ENCODE results near the gene RTN4. TPM values are rescaled to one million over a fixed set of nuclear protein-coding genes. Genes with fewer than 3 reads are reported as not detected.

The RTN4 gene, protein sequence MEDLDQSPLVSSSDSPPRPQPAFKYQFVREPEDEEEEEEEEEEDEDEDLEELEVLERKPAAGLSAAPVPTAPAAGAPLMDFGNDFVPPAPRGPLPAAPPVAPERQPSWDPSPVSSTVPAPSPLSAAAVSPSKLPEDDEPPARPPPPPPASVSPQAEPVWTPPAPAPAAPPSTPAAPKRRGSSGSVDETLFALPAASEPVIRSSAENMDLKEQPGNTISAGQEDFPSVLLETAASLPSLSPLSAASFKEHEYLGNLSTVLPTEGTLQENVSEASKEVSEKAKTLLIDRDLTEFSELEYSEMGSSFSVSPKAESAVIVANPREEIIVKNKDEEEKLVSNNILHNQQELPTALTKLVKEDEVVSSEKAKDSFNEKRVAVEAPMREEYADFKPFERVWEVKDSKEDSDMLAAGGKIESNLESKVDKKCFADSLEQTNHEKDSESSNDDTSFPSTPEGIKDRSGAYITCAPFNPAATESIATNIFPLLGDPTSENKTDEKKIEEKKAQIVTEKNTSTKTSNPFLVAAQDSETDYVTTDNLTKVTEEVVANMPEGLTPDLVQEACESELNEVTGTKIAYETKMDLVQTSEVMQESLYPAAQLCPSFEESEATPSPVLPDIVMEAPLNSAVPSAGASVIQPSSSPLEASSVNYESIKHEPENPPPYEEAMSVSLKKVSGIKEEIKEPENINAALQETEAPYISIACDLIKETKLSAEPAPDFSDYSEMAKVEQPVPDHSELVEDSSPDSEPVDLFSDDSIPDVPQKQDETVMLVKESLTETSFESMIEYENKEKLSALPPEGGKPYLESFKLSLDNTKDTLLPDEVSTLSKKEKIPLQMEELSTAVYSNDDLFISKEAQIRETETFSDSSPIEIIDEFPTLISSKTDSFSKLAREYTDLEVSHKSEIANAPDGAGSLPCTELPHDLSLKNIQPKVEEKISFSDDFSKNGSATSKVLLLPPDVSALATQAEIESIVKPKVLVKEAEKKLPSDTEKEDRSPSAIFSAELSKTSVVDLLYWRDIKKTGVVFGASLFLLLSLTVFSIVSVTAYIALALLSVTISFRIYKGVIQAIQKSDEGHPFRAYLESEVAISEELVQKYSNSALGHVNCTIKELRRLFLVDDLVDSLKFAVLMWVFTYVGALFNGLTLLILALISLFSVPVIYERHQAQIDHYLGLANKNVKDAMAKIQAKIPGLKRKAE
- total RNA-seq (2022) (389 and 391 TPM in 2 replicates), Bru-seq, nascent RNA (percentile 98 among the genes with signal in this experiment), BruChase-seq, experiment 1, labeled RNA remaining after a 6-hour chase (percentile 95 among the genes with signal in this experiment), BruChase-seq, experiment 2, labeled RNA remaining after a 2-hour chase (percentile 96 among the genes with signal in this experiment)
- long read RNA-seq, transcript RTN4-201 (7 exons, 2,333 nt): major isoform, 581 of 676 reads
- long read RNA-seq, transcript RTN4-204 (8 exons, 2,390 nt): minor isoform, 27 of 676 reads
- long read RNA-seq, transcript RTN4-205 (7 exons, 1,898 nt): minor isoform, 8 of 676 reads
- long read RNA-seq, partial matches to known transcripts: 23 of 676 reads
- long read RNA-seq, other reads (novel, unspliced or antisense): 32 of 676 reads

DNA sequence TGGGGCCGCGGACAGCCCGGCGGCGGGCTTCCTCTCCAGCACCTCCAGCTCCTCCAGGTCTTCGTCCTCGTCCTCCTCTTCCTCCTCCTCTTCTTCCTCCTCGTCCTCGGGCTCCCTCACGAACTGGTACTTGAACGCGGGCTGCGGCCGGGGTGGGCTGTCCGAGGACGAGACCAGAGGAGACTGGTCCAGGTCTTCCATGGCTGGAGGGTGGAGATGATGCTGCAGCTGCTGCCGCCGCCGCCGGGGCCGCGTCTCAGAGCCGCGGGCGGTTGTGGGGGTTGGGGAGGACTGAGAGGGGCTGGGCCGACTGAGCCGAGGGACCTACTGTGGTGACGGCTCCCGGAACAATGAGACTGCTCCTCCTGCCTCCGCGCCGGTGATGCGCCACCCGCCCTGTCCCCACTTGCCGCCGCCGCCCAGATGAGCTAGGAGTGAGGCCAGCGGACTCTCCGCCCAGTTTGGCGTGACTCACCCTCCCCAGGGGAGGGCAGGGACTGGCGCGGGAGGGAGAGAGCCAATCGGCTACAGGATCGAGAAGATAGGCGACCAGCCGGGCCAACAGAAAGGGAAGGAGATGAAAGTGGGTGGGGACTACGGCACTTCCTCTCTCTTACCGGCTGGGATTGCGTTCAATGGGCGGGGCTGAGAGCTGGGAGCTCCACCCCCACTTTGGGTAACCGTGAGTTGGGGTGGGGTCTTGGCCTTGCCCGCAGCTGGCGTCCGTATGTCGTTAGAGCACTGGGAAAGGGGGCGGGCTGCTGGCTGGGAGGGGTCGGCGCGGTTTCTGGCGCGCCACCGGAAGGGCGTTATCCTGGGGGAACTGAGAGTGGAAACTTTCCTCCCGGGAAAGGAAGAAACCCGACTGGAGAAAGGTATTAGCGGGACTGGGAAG, at the start of gene RTN4:
Gene RTN4, minus strand, starts transcription at position 352 of the 895 bp plus-strand sequence. Its CDS starts 151 bp downstream, at position 201.
- peak; percentile 99 for DNase-seq (ENCODE audit: unreplicated experiment)
- ChIA-PET CTCF (interaction anchor here (0.6 to 6.7 kb wide), 24 partner anchors 10 to 282 kb away, joined by 3 to 100 read pairs (median 4); no protein-coding TSS in a partner anchor), POLR2A (interaction anchor here (0.6 to 6.1 kb wide), 48 partner anchors 10 to 1081 kb away, joined by 3 to 289 read pairs (median 5); partner anchors contain the start of genes CLHC1, EML6, MTIF2 and RPS27A)
- TF ChIP-seq, protein P1, sequence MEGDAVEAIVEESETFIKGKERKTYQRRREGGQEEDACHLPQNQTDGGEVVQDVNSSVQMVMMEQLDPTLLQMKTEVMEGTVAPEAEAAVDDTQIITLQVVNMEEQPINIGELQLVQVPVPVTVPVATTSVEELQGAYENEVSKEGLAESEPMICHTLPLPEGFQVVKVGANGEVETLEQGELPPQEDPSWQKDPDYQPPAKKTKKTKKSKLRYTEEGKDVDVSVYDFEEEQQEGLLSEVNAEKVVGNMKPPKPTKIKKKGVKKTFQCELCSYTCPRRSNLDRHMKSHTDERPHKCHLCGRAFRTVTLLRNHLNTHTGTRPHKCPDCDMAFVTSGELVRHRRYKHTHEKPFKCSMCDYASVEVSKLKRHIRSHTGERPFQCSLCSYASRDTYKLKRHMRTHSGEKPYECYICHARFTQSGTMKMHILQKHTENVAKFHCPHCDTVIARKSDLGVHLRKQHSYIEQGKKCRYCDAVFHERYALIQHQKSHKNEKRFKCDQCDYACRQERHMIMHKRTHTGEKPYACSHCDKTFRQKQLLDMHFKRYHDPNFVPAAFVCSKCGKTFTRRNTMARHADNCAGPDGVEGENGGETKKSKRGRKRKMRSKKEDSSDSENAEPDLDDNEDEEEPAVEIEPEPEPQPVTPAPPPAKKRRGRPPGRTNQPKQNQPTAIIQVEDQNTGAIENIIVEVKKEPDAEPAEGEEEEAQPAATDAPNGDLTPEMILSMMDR (IDR thresholded peaks at IDR 0.05; ENCODE audit: unreplicated experiment): no peak
- no peaks in the 10 kb centered on the region for H3K9me3 Mint-ChIP-seq (ENCODE audit: unreplicated experiment)
- no TSS peak for BruUV-seq (replicated peaks)
- H3K27ac Mint-ChIP-seq (ENCODE audit: low read depth, unreplicated experiment): peak within 1 kb of the TSS; percentile 99
- peak within 1 kb of the TSS; percentile 94 for H3K4me3 Mint-ChIP-seq (ENCODE audit: unreplicated experiment)
- peaks cover 24% of the 10 kb centered on the region for H3K4me1 Mint-ChIP-seq (ENCODE audit: insufficient read depth, unreplicated experiment)
- H3K36me3 Mint-ChIP-seq (ENCODE audit: insufficient read depth, unreplicated experiment): peaks cover 21% of the 10 kb centered on the region
- intact Hi-C loops (cut with micrococcal nuclease): loop anchor here (1.0 kb wide), 4 partner anchors 50 to 151 kb away; no protein-coding TSS in a partner anchor
- no peaks in the 10 kb centered on the region for H3K27me3 Mint-ChIP-seq (ENCODE audit: insufficient read depth, unreplicated experiment)

DNA sequence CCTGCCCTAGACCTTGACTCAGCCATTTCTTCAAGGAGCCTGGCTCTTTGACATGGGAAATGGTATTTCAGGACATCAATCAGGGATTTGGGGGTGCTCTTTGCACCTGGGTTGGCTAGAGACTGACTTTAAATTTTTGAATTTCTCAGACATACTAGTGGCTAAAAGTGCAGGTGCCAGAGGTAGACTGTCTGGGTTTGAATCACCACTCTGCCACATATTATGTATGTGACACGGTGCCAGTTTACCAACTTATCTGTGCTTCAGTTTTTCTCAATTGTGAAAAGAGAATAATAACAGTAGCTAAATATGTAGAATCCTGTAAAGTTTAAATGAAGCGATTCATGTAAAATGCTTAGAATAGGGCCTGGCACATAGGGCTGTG, 49.2 kb upstream of the RTN4 start:
- ChIA-PET CTCF (no interaction called here), POLR2A (interaction anchor here (3.4 kb wide), 1 partner anchor 49 kb away, joined by 22 read pairs; the partner anchor contains the start of gene RTN4)
- H3K4me1 Mint-ChIP-seq (ENCODE audit: insufficient read depth, unreplicated experiment): peaks cover 26% of the 10 kb centered on the region
- DNase-seq (ENCODE audit: unreplicated experiment): no peak
- intact Hi-C loops (cut with micrococcal nuclease): no loop called here
- TF ChIP-seq, protein P1 (IDR thresholded peaks at IDR 0.05; ENCODE audit: unreplicated experiment): no peak
- H3K4me3 Mint-ChIP-seq (ENCODE audit: unreplicated experiment): no peak overlapping the region
- H3K27me3 Mint-ChIP-seq (ENCODE audit: insufficient read depth, unreplicated experiment): no peaks in the 10 kb centered on the region
- BruUV-seq (replicated peaks): no TSS peak
- H3K27ac Mint-ChIP-seq (ENCODE audit: low read depth, unreplicated experiment): peak overlapping the region; percentile 89
- H3K9me3 Mint-ChIP-seq (ENCODE audit: unreplicated experiment): no peaks in the 10 kb centered on the region
- H3K36me3 Mint-ChIP-seq (ENCODE audit: insufficient read depth, unreplicated experiment): peaks cover under 1% of the 10 kb centered on the region

Measured in MCF 10A (cell line).